ENCODE data around the gene RAB11B.
"Not testable (repeated sequence)": the region's sequence is repeated elsewhere in the genome, so short reads cannot be mapped to it uniquely, and the experiment has no call there.

RAB11B gene

DNA sequence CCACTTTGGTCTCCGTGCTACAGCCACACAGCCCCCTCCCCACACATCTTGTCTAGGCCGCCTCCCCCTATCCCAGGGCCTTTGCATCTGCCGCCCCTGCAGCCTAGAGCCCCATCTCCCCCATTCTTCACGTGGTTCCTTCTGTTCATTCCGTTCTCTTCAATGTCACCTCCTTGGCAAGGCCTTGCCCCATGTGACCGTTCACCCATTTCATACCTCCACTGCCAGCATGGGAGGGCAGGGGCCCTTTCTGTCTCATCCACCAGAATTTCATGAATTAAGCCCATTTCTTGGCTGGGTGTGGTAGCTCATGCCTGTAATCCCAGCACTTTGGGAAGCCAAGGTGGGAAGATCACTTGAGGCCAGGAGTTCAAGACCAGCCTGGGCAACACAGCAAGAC lies 38.9 kb downstream of the RAB11B start:
- TF ChIP-seq, protein P1, sequence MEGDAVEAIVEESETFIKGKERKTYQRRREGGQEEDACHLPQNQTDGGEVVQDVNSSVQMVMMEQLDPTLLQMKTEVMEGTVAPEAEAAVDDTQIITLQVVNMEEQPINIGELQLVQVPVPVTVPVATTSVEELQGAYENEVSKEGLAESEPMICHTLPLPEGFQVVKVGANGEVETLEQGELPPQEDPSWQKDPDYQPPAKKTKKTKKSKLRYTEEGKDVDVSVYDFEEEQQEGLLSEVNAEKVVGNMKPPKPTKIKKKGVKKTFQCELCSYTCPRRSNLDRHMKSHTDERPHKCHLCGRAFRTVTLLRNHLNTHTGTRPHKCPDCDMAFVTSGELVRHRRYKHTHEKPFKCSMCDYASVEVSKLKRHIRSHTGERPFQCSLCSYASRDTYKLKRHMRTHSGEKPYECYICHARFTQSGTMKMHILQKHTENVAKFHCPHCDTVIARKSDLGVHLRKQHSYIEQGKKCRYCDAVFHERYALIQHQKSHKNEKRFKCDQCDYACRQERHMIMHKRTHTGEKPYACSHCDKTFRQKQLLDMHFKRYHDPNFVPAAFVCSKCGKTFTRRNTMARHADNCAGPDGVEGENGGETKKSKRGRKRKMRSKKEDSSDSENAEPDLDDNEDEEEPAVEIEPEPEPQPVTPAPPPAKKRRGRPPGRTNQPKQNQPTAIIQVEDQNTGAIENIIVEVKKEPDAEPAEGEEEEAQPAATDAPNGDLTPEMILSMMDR (conservative IDR thresholded peaks at IDR 0.05; ENCODE audit: control insufficient read depth, insufficient read depth, low read depth, low read length) = no peak
- H3K4me3 ChIP-seq (ENCODE audit: control insufficient read depth, low read depth, low read length) = no peak overlapping the region
- DNase-seq (ENCODE audit: low read depth) = no peak

DNA sequence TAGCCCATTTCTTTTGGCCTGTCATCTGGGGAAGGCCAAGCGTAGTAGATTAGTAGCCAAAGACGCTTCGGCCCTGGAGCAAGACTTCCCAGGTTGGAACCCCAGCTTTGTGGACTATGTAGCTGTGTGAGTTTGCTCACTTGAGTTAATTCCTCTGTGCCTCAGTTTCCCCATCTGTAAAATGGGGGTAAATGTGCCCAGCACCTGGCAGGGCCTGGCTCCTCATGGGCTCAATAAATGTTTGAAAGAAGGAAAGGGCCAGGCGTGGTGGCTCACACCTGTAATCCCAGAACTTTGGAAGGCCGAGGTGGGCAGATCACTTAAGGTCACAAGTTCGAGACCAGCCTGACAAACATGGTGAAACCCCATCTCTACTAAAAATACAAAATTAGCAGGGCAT lies 39.7 kb downstream of the RAB11B start:
- no peak for DNase-seq (ENCODE audit: low read depth)
- TF ChIP-seq, protein P1 (conservative IDR thresholded peaks at IDR 0.05; ENCODE audit: control insufficient read depth, insufficient read depth, low read depth, low read length) = no peak
- H3K4me3 ChIP-seq (ENCODE audit: control insufficient read depth, low read depth, low read length) = no peak overlapping the region

DNA sequence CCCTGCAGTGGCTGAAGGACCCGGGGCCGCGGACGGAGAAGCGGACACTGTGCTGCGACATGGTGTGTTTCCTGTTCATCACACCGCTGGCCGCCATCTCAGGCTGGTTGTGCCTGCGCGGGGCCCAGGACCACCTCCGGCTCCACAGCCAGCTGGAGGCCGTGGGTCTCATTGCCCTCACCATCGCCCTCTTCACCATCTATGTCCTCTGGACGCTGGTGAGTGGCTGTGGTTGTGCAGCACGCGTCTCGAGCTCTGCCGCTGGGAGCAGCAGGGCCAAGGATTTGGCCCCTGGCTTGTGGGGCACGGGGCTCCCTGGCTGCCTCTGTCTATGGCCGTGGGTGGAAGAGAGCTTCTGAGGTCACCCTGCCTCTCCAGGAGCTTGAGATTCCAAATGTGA lies 40.5 kb downstream of the RAB11B start:
- DNase-seq (ENCODE audit: low read depth) = no peak
- TF ChIP-seq, protein P1 (conservative IDR thresholded peaks at IDR 0.05; ENCODE audit: control insufficient read depth, insufficient read depth, low read depth, low read length) = no peak
- H3K4me3 ChIP-seq (ENCODE audit: control insufficient read depth, low read depth, low read length) = no peak overlapping the region

DNA sequence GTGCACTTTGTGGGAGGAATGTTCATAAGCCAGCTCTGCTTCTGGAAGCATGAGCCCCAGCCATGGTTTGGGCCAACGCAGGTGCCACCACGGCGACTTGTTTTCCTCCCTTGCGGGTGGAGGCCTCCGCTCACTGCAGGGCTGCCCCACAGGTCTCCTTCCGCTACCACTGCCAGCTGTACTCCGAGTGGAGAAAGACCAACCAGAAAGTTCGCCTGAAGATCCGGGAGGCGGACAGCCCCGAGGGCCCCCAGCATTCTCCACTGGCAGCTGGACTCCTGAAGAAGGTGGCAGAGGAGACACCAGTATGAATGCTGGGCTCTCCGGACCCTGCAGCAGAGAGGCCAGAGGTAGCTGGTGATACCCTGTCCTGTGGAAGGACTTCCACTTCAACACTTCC lies 48.1 kb downstream of the RAB11B start:
- no peak for DNase-seq (ENCODE audit: low read depth)
- no peak overlapping the region for H3K4me3 ChIP-seq (ENCODE audit: control insufficient read depth, low read depth, low read length)
- TF ChIP-seq, protein P1 (conservative IDR thresholded peaks at IDR 0.05; ENCODE audit: control insufficient read depth, insufficient read depth, low read depth, low read length) = no peak

DNA sequence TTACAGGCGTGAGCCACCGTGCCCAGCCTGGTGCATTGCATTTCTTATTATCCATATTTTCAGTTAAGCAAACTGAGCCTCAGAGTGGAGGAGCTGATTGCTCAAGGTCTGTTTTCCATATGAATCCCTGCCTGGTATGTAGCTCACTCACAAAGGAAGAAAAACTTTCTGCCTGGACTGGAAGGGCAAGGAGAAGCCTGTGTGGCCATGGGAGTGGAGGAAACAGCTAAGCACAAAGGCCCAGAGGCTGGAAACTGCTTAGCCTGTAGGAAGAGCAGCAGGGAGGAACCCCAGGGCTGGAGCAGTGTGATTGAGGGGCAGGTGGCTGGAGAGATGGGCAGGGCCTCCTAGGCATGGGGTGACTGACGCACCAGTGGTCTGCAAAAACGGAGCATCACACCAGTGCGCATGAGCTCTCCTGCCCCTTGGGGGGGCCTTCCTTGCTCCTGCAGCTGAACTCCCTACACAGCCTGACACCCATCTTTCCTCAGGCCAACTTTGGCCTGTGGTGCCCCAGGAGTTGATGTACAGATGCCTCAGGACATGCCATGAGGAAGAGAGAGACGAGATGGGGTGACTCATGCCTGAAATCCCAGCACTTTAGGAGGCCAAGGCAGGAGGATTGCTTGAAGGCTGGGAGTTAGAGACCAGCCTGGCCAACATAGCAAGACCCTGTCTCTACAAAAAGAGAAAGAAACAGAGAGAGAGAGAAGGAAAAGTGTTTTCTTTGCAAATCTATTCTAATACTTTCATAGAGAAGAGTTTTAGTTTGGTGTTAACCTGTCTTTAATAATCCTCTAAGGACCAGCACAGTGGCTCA lies 51.8 kb downstream of the RAB11B start:
- no peak for DNase-seq (ENCODE audit: low read depth)
- TF ChIP-seq, protein P1 (conservative IDR thresholded peaks at IDR 0.05; ENCODE audit: control insufficient read depth, insufficient read depth, low read depth, low read length) = no peak
- no peak overlapping the region for H3K4me3 ChIP-seq (ENCODE audit: control insufficient read depth, low read depth, low read length)

DNA sequence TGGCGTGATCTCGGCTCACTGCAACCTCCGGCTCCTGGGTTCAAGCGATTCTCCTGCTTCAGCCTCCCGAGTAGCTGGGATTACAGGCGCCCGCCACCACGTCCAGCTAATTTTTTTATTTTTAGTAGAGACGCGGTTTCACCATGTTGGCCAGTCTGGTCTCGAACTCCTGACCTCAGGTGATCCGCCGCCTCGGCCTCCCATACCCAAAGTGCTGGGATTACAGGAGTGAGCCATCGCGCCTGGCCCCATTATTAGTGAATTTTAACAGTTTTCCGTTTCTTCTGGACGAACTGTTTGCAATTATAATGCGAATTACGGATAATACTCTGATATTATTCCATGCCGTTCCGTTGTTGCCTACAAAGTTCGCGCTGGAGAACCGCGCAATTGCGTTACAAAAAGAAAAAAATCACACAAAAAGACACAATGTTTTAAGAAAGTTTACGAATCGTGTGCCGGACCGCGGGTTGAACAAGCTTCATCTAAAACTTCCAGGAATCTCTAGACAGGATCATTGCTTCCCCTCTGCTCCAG lies 54.0 kb downstream of the RAB11B start:
- not testable (repeated sequence) for DNase-seq (ENCODE audit: low read depth)
- H3K4me3 ChIP-seq (ENCODE audit: control insufficient read depth, low read depth, low read length) = peak overlapping the region; percentile 71

DNA sequence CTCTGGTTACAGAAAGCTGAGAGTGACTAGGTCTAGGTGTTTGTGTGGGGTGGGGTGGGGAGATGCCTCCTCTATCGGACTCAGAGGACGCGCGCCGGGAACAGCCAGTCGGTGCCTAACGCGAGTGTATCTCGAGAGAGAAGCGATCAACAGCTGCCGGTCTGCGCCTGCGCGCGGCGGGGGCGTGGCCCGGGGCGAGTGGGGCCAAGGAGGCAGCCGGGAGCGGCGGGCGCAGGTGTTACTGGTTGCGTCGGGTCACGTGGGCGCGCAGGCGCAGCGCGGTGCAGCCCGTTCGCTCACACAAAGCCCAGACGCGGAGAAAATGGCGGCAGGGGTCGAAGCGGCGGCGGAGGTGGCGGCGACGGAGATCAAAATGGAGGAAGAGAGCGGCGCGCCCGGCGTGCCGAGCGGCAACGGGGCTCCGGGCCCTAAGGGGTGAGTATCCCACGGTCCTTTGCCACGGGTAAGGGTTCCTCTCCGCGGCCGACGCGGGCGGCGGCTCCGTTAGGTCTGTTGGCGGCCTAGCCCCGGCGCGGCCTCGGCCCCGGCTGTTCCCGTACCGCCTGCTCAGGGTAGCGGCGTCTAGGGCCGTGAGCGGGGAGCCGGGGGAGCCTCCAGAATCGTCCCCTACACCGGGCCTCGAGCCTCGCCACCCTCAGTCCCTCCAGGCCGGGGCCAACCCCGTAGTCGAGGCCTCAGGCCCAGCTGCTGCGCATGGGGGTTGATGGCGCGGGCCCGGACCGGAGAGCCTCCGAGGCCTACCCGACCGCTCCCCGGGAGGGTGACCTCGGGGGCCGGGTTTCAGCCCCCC lies 54.7 kb downstream of the RAB11B start, which contains the start of gene HNRNPM:
Gene HNRNPM, plus strand, starts transcription at position 299 of the 811 bp plus-strand sequence. Its CDS starts 24 bp downstream, at position 323.
- DNase-seq (ENCODE audit: low read depth) = peak; percentile 95
- peak within 1 kb of the TSS; percentile 71 for H3K4me3 ChIP-seq (ENCODE audit: control insufficient read depth, low read depth, low read length)
- TF ChIP-seq, protein P1 (conservative IDR thresholded peaks at IDR 0.05; ENCODE audit: control insufficient read depth, insufficient read depth, low read depth, low read length) = no peak
